Ovary (tissue), 3 donors: ENCODE data around the gene ALPK3.

Experiments used
- CTCF ChIP-seq, 3 donors: fragments of 450-650 bp in 2 of 3; fragments of 200-600 bp in 1 of 3; IDR thresholded peaks; one replicate each; pipeline versions ENCODE4 v1.5.1 to v1.8.0; 2016 to 2022; ENCODE audit warnings: antibody characterized with exemption in 3 of 3, mild to moderate bottlenecking in 1 of 3
- POLR2A ChIP-seq: fragments of 450-650 bp; IDR thresholded peaks from one replicate; pipeline ENCODE4 v1.6.1; 2017; ENCODE audit warnings: antibody characterized with exemption, mild to moderate bottlenecking, moderate library complexity
- donor health status: DM: no; HTN: no; CAD: no.

- TF ChIP-seq CTCF (IDR thresholded peaks at IDR 0.05) = no peak
- no peak for TF ChIP-seq POLR2A
Measured at GRCh38 chr15:84917452-84917851, 100.3 kb downstream of the ALPK3 start.
